Keratinocyte (primary cell): ENCODE measurements around the gene BCL2L11. TPM values are rescaled to one million over a fixed set of nuclear protein-coding genes. Genes with fewer than 3 reads are reported as not detected.

Experiments
- DNase-seq: peaks from one replicate; pipeline ENCODE4 v3.0.0-alpha.2; 2011; ENCODE audit warnings: low read depth, missing footprints, low spot score
- FAIRE-seq: peaks from 2 replicates; lab custom pipeline; 2011; peaks lifted over from hg19 to GRCh38; lab: Jason Lieb, UNC
- H2AFZ ChIP-seq: 2 replicates; pipeline ENCODE4 v1.6.0; 2012; ENCODE audit warnings: low read length, control low read depth, inconsistent platforms; ENCODE audit not compliant: control insufficient read depth
- H3K27ac ChIP-seq: 2 replicates; pipeline ENCODE4 v1.5.1; 2011; ENCODE audit warnings: low read length; ENCODE audit not compliant: control insufficient read depth, insufficient read depth
- H3K27me3 ChIP-seq: 3 replicates; pipeline ENCODE4 v1.6.0; 2011; ENCODE audit warnings: low read length; ENCODE audit not compliant: control insufficient read depth, insufficient read depth; ENCODE audit errors: extremely low read depth
- H3K36me3 ChIP-seq, 2 experiments: 2 replicates in 1 of 2; 3 replicates in 1 of 2; pipeline ENCODE4 v1.5.1; 2011; ENCODE audit warnings: low read length in 2 of 2, mild to moderate bottlenecking in 1 of 2; ENCODE audit not compliant: control insufficient read depth in 2 of 2, insufficient read depth in 2 of 2; ENCODE audit errors: extremely low read depth in 1 of 2
- H3K4me1 ChIP-seq: 3 replicates; pipeline ENCODE4 v1.5.1; 2011; ENCODE audit warnings: low read length; ENCODE audit not compliant: control insufficient read depth, insufficient read depth; ENCODE audit errors: extremely low read depth
- H3K4me2 ChIP-seq: 3 replicates; pipeline ENCODE4 v1.6.0; 2011; ENCODE audit warnings: low read depth, low read length; ENCODE audit not compliant: control insufficient read depth, insufficient read depth; ENCODE audit errors: extremely low read depth
- H3K4me3 ChIP-seq, 3 experiments: fragments of 200-600 bp in 1 of 3; sonication (generic) in 1 of 3; 2 replicates in 2 of 3; 3 replicates in 1 of 3; pipeline ENCODE4 v1.5.1; 2011 to 2016; ENCODE audit warnings: low read length in 3 of 3, mild to moderate bottlenecking in 3 of 3, control low read depth in 2 of 3, inconsistent platforms in 1 of 3, low read depth in 1 of 3, mixed read lengths in 1 of 3, mixed run types in 1 of 3, moderate library complexity in 1 of 3; ENCODE audit not compliant: control insufficient read depth in 2 of 3, insufficient read depth in 2 of 3; ENCODE audit errors: extremely low read depth in 1 of 3
- H3K79me2 ChIP-seq: 2 replicates; pipeline ENCODE4 v1.6.0; 2012; ENCODE audit warnings: low read length; ENCODE audit not compliant: control insufficient read depth, insufficient read depth
- H3K9ac ChIP-seq: 3 replicates; pipeline ENCODE4 v1.6.0; 2011; ENCODE audit warnings: low read length; ENCODE audit not compliant: control insufficient read depth, insufficient read depth; ENCODE audit errors: extremely low read depth
- H3K9me1 ChIP-seq: 3 replicates; pipeline ENCODE4 v1.6.0; 2011; ENCODE audit warnings: low read length; ENCODE audit not compliant: control insufficient read depth, insufficient read depth; ENCODE audit errors: extremely low read depth
- H3K9me3 ChIP-seq: 2 replicates; pipeline ENCODE4 v1.5.1; 2012; ENCODE audit warnings: low read depth, low read length; ENCODE audit not compliant: control insufficient read depth
- H4K20me1 ChIP-seq: 3 replicates; pipeline ENCODE4 v1.6.0; 2011; ENCODE audit warnings: low read length; ENCODE audit not compliant: control insufficient read depth, insufficient read depth; ENCODE audit errors: extremely low read depth
- CTCF ChIP-seq, 3 experiments: IDR thresholded peaks in 1 of 3; conservative IDR thresholded peaks in 1 of 3; optimal IDR thresholded peaks in 1 of 3; 2 replicates in 2 of 3; 3 replicates in 1 of 3; pipeline versions ENCODE3 to v1.5.1; 2011; ENCODE audit warnings: low read length in 3 of 3, mild to moderate bottlenecking in 3 of 3, moderate library complexity in 2 of 3, control low read depth in 1 of 3, inconsistent platforms in 1 of 3; ENCODE audit not compliant: insufficient read depth in 2 of 3; ENCODE audit errors: extremely low read depth in 1 of 3
- EZH2 ChIP-seq: IDR thresholded peaks from one replicate; pipeline ENCODE4 v1.6.1; 2012; ENCODE audit warnings: inconsistent platforms, mild to moderate bottlenecking, low read length, moderate library complexity
- dilution Hi-C: fragments of 300-500 bp; cut with MboI; formaldehyde crosslinking; loops from one replicate; pipeline ENCODE4 v1.7.0; 2020; ENCODE audit warnings: low sequenced_read_pairs; ENCODE audit not compliant: extremely low pct_ligation_motif_present
- polyA plus RNA-seq, 5 experiments: library from polyadenylated mRNA; depleted of rRNA in 3 of 5; stranded (reverse) in 3 of 5; stranded (forward) in 1 of 5; unstranded in 1 of 5; fragments of >200 nt; gene quantifications; 1 replicate in 1 of 5; 2 replicates in 3 of 5; 3 replicates in 1 of 5; pipeline versions ENCODE4 v1.2.1 to v1.2.3, GENCODE V29; 2011 to 2012; ENCODE audit warnings: missing spikeins in 2 of 5, low read depth in 1 of 5, low replicate concordance in 1 of 5

Gene BCL2L11
- polyA plus RNA-seq, 1 donor (not counting 4 experiments of a cell fraction or from before 2014, with no cell fraction given): 1.9 TPM

- Histone ChIP-seq H3K4me3 (no peak overlapping the region), H2AFZ (no peak overlapping the region), H3K27me3 (no peaks in the 10 kb centered on the region), H3K4me1 (no peaks in the 10 kb centered on the region), H3K9ac (no peak overlapping the region), H3K4me2 (no peak overlapping the region), H3K79me2 (no peaks in the 10 kb centered on the region), H3K9me1 (no peaks in the 10 kb centered on the region), H4K20me1 (no peaks in the 10 kb centered on the region), H3K27ac (no peak overlapping the region), H3K36me3 (peaks cover 0 to 4% of the 10 kb centered on the region in 2 experiments), H3K9me3 (no peaks in the 10 kb centered on the region)
- no peak for DNase-seq
- dilution Hi-C loops: no loop called here
- peak in 1 of 3 experiments; percentile 8 for TF ChIP-seq CTCF (optimal IDR thresholded peaks at IDR 0.05 in 1 of 3, IDR thresholded peaks at IDR 0.05 in 1 of 3, conservative IDR thresholded peaks at IDR 0.05 in 1 of 3; ENCODE audit: extremely low read depth in 1 of 3, insufficient read depth in 2 of 3, low read length in 3 of 3)
- no peak for TF ChIP-seq EZH2
- no peak for FAIRE-seq
These were observed 13.3 kb downstream of the BCL2L11 start for GRCh38 chr2:111134055-111134454.

GRCh38 chr2:111135237-111135909 lies 14.7 kb downstream of the BCL2L11 start:
- DNase-seq (no peak), FAIRE-seq (no peak)
- Histone ChIP-seq H3K9me1 (no peaks in the 10 kb centered on the region), H3K79me2 (no peaks in the 10 kb centered on the region), H3K4me3 (no peak overlapping the region), H3K27ac (no peak overlapping the region), H2AFZ (no peak overlapping the region), H3K27me3 (no peaks in the 10 kb centered on the region), H3K4me2 (no peak overlapping the region), H3K9me3 (no peaks in the 10 kb centered on the region), H3K9ac (no peak overlapping the region), H4K20me1 (no peaks in the 10 kb centered on the region), H3K36me3 (peaks cover 0 to 4% of the 10 kb centered on the region in 2 experiments), H3K4me1 (peaks cover 7% of the 10 kb centered on the region)
- no peak for TF ChIP-seq CTCF (optimal IDR thresholded peaks at IDR 0.05 in 1 of 3, IDR thresholded peaks at IDR 0.05 in 1 of 3, conservative IDR thresholded peaks at IDR 0.05 in 1 of 3; ENCODE audit: extremely low read depth in 1 of 3, insufficient read depth in 2 of 3, low read length in 3 of 3)
- no peak for TF ChIP-seq EZH2
- dilution Hi-C loops: no loop called here
